Activated CD8-positive, alpha-beta memory T cell treated with anti-CD3 and anti-CD28 coated beads for 24 hours (primary cell): ENCODE measurements around the gene TEKT3.

Experiments
- DNase-seq: peaks from one replicate; pipeline ENCODE4 v3.0.0-alpha.2; 2020

The TEKT3 gene

DNA sequence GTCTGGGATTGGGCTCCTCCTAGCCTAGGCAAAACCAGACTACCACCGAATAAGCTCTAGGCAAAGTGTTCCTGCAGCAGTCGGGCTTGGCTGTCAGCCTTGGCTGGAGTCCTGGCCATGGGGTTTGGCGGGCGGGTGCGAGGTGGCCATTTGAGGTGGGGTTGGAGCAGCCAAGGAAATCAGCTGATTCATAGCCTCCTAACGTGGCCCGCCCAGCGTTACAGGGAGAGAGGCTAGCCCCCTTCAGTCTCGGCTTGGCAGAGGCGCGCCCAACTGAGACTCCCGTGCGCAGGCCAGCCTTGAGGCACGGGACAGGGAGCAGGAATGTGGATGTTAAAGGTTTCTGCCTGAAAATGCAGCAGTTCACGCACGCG is 78.2 kb downstream of the TEKT3 start:
- no peak for DNase-seq

DNA sequence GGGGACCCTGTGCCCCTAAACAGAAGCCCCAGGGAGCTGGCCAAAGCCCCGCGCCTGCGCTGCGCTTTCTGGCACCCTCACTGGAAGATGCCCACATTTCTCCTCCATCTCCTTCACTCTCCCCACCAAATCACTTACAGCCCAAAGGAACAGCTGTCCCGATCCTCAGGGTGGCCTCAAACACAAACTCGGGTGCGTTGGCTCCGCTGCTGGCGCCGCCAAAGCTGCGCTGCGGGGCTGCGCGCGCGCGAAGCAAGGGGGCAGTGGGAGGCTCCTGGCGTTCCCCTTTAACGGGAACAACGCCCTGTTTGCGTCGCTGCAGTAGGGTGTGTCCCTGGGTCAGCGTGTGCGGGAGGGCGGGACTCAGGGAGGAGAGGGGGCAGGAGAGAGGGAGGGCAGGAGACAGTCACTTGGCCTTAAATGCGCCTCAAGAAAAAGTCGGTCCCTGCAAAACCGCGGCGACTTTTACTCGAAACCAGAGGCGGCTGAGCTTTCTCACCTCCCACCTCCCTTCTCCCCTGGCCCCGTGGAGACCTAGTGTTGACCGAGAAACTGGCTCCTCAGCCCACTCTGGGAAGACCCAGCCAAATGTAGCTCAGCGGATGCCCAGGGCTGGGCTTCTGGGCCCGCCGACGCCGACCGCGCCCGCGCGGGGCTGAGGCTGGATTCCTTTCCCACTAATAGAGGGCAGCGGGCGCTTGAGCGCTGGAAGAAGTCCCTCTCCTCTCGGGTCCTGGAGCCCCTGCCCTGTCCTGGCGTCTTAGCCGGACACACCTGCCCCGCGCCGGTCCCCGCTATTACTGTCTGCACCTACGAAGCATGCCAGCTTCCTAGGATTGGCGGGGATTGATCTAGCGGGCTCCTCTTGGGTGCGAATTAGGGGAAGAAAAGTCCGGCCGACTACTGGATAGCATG is 78.8 kb downstream of the TEKT3 start:
- peak; percentile 60 for DNase-seq

DNA sequence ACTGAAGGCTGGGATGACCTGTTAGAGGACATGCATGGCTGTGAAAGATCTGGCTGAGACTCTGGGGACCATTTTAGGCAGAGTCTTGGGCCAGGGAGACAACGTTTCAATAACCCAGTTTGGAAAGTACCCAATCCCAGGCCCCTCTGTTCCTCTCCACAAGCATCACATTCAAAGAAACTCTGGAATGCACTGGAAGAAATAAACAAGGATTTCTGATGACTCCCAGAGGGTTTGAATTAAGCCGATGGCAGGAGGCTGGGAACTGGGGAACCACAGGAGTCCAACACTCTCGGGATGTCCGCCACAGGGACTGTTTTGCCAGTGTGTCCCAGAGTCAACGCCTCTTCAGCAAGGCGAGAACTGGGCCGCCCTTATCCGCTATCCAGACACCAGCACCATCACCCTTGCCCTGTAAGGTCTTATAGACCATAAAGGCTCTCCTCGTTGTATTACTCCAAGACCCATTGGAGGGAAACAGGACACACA is 79.6 kb downstream of the TEKT3 start:
- no peak for DNase-seq

DNA sequence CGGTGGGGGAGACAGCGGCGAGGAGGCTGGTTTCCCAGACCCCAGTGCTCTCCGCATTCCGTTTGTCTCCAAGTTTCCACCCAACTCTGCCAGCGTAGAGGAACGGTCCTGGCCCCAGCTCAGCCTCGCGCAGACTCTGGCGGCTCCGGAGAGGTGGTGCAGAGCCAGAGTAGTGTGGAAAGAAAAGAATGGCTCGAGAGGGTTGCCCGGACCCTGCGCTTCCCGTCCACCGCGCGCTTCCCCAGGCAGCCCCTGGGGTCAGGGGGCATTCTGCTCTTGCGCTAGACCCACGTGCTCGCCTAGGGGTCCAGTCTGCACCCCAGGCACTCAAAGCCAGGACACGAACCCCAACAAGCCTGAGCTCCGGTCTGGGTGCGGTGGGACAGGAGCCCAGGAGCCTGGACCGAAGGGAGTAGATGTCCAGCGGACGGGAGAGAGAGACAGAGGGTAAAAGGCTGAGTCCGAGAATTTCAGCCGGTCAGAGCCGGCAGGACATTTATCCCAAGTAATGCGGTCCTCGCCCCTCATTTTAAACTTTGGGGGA is 80.1 kb downstream of the TEKT3 start:
- DNase-seq = no peak

DNA sequence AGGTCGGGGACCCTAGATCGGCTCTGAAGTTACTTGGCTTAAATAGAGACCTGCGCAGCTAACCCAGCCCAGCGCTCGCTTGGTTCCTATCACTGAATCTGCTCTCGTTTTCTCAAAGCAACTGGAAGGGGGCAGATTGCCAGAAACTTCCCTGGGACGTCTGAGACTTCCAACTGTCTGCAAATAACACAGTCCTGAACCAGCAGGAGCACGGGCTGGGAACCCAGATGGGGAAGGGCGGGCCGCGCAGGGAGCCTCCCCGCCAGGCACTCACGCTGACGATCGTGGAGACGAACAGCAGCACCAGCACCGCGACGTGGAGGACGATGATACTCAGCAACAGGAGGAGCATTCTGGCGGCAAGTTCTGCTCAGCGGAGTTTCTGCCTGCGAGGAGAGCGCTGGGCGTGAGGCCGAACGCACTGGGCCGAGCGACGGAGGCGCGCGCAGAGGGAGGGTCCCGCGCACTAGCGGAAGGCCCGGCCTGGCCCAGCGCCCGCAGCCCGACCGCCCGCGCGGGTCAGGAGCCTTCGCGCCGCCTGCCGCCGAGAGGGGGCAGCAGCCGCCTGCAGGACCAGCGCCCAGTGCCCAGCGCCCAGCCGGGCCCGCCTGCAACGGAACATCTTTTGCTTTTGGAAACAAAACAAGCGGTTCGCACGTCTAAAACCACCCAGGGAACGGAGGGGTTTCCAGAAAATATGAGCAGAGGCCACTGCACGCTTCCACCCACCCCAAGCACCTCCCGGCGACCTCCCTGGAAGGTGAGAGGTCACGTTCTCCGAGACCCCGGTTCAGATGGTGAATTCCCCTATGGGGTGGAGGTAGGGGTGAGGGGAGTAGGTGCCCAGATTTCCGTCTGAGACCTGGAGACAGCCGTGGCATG is 80.8 kb downstream of the TEKT3 start:
- peak; percentile 84 for DNase-seq

DNA sequence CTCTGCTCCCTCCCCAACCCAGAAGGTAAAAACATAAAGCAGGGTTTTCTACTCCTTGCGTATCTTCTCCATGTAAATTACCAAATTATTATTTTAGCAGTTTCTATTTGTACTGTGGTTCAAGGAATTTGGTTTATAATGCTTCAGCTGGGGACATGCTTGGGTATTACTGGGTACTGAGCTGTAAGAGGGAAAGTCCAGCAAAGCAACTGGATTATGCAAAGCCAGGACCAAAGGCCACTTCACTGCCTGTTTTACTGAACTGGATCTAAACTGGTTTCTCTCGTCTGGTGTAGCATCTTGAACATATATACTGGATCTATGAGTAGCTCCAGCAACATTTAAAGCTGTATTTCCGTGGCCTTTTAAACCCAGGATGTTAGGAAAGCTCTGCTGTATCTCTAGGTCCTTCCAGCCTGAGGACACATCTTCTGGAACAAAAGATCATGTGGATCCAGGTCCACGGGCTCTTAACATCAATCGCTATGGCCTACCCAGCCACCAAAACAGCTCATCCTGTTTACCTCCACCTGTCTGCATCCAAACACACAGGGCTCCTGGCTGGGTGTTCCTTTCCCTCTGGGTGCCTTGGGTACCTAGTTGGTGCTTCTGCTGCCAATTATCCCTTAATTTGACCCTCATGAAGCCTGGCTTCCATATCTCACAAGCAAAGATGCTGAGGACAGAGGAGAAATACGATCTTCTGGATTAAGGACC is 83.4 kb downstream of the TEKT3 start:
- no peak for DNase-seq

DNA sequence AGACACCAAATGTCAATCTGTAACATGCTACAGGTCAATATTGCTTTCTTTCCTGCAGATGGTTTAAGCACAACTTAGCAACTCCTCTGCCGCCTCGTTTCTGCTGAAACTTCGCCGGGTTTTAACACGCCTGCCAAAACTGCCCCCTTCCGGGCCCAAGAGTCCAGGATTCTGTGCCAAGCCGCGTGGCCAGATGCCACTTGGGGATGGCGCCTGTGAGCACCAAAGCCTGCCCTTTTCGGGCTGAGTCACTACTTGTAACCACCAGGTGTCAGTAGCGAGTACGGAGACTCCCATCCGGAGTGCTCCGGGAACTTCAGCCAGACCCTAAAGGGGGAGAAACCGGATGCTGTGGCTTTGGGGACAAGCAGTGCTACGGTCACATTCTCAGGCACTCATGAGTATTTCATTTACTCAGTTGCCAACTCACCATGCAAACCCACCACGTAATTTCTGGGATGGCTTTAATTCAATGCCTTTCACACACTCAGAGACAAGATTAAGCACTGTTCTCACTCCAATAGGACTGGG is 84.1 kb downstream of the TEKT3 start:
- peak; percentile 83 for DNase-seq

DNA sequence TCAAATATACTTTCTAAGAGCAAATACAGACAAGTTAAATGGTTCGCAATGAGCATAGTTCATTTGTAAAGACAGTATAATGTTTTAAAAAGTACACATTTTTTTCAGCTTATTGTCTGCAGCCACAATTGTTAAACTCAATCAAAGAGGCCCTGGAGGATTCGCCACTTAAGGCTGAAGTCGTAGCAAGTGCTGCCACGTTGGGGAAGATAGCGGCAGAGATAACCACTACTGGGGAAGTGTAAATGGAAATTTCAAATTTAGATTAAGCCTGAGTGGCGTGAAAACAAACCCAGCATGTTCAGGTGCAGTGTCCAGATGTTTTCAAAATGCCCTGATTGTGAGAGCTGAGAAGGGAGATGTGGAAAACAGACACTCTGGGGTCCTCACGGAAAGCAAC is 84.7 kb downstream of the TEKT3 start:
- no peak for DNase-seq

DNA sequence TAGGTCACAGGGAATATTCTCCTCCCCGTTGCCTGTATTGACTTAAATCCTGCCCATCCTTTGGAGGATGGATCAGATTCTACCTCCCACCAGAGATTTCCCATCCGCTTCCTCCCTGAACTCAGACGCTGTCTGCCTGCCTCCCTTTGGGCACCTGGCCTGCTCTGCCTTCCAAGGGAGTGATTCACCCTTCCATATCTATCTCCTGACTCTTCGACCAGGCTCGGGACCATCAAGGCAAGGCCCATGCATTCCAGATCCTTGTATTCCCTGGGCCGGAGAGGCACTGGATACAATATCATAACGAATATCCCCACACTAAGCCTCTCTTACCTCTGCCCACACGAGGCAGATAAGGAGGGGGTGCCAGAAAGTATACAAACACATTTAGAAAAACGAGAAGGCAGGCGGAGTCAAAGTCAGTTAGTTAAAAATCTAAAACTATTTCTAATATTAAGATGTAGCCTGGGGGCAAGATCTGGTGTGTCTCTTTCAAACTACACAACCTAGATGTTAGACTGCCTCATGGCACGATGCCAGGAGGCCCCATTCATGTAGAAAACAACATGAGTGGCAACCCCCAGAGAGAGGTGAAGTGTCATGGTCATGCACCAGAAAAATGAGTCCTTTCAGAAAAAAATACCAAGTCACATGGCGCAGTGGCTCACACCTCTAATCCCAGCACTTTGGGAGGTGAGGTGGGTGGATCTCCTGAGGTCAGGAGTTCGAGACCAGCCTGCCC is 85.5 kb downstream of the TEKT3 start:
- DNase-seq = no peak
